Keratinocyte (primary cell): ENCODE measurements around the gene TNP1.

Experiments
- CTCF ChIP-seq, 3 experiments: IDR thresholded peaks in 1 of 3; conservative IDR thresholded peaks in 1 of 3; optimal IDR thresholded peaks in 1 of 3; 2 replicates in 2 of 3; 3 replicates in 1 of 3; pipeline versions ENCODE3 to v1.5.1; 2011; ENCODE audit warnings: low read length in 3 of 3, mild to moderate bottlenecking in 3 of 3, moderate library complexity in 2 of 3, control low read depth in 1 of 3, inconsistent platforms in 1 of 3; ENCODE audit not compliant: insufficient read depth in 2 of 3; ENCODE audit errors: extremely low read depth in 1 of 3
- EZH2 ChIP-seq: IDR thresholded peaks from one replicate; pipeline ENCODE4 v1.6.1; 2012; ENCODE audit warnings: inconsistent platforms, mild to moderate bottlenecking, low read length, moderate library complexity

- TF ChIP-seq EZH2: no peak
- TF ChIP-seq CTCF (optimal IDR thresholded peaks at IDR 0.05 in 1 of 3, IDR thresholded peaks at IDR 0.05 in 1 of 3, conservative IDR thresholded peaks at IDR 0.05 in 1 of 3; ENCODE audit: extremely low read depth in 1 of 3, insufficient read depth in 2 of 3, low read length in 3 of 3): no peak
Observed at GRCh38 chr2:216880509-216881184, 20.8 kb upstream of the TNP1 start.
